NCI-H128 (cell line): ENCODE data around the gene GPATCH8.
"Not testable (repeated sequence)": the region's sequence is repeated elsewhere in the genome, so short reads cannot be mapped to it uniquely, and the experiment has no call there.

Experiments used
- DNase-seq: peaks from one replicate; lab custom pipeline; 2025; ENCODE audit not compliant: unreplicated experiment; lab: John Stamatoyannopoulos, UW

GPATCH8 gene

GRCh38 chr17:44378171-44378705, 125.0 kb downstream of the GPATCH8 start:
- DNase-seq = no peak

GRCh38 chr17:44376779-44377178, 126.4 kb downstream of the GPATCH8 start:
- no peak for DNase-seq

DNA sequence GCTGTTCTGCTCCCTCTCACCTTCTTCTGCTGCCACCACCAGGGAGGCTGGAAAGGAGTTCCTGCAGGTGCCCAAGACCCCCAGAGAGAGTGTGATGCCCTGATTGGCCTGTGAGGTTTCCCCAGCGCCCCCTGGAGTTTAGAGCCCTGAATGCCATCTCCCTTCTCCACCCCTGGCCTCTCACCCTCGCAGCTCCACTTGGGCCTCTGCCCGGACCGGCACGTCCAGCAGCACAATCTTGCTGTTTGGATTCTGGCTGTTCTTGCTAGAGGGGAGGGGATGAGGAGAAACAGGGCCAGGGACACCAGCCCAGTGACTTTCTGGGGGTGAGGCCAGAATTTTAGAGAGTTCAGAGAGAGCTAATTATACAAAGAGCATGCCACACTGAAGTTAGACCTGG, 127.1 kb downstream of the GPATCH8 start:
- no peak for DNase-seq

DNA sequence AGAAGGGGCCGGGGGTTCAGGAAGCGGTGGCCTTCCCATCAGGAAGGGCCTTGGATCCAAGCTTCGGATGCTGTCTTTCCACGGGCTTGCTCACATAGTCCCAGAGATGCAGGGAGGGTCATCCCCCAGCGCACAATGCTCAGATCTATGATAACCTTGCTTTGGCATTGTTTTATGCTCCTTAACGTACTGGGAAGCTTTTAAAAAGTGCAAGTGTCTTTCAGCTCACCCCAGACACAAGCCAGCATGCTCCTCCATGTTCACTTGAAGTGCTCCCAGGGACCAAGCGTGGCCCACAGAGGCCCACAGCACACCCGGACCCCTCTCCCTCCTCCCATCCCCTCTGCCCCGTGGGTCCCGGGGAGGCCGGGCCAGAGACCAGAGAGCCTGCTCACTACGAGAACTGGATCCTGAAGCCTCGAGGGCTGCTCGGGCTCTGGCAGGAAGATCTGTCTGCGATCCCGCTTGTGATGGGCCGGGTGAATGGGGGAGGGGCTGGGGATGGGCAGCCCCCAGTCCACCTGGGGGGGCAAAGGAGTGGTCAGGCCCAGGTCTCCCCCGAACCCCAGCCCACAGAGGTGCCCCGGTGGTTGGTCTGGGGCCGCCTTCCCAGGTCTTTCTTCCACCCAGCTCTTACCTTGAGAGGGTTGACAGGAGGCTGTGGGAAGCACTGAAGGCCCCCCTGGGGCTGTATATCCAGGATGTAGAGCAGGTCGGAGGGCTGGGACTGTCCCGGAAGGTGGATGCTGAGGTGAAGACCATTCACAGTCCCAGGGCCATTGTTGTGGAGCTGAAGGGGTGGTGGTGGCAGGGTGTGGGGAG, 127.8 kb downstream of the GPATCH8 start:
- DNase-seq = no peak

DNA sequence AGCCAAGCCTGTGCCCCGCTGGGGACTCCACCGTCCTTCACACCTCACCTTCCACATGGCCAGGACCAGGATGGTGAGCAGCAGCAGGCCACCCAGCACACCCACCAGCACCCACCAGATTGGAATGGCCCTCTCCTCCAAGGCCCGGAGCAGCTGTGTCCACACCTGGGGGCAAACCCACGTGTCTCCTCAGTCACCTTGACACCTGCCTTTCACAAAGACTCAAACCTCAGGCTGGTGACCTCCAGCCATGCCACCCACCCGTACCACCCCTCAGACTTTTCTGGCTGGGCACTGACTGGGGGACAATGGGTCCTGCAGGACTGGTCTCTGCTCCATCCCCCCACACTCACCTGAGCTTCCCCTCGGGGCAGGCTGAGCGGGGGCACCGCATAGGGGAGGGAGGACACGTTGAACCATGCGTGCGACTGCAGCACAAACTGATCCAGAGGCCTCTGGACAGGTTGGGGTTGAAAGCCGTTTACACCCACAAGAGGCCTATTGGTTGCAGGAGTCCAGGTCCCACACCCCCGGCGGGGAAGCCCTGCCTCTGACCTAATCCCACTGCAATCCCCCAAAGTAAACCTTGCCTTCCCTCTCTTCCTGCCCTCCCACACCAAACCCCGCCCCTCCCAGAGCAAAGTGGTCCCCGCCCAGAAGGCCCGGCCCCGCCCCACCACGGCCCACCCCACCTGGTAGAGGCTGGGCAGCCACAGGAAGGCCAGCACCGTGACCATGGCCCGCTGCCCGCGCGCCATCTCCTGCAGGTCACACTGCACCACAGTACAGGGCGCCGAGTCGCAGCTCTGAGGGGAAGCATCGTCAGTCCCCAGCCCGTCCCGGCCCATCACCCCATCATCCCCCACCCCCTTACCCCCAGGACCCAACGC, 128.7 kb downstream of the GPATCH8 start:
- no peak for DNase-seq

- no peak for DNase-seq
These were observed 131.2 kb downstream of the GPATCH8 start for GRCh38 chr17:44372036-44372435.

DNA sequence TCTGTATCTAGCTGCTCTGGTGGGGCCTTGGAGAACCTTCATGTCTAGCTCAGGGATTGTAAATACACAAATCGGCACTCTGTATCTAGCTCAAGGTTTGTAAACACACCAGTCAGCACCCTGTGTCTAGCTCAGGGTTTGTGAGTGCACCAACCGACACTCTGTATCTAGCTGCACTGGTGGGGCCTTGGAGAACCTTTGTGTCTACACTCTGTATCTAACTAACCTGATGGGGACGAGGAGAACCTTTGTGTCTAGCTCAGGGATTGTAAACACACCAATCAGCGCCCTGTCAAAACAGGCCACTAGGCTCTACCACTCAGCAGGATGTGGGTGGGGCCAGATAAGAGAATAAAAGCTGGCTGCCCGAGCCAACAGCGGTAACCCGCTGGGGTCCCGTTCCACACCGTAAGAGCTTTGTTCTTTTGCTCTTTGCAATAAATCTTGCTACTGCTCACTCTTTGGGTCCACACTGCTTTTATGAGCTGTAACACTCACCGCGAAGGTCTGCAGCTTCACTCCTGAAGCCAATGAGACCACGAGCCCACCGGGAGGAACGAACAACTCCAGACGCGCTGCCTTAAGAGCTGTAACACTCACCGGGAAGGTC, 133.7 kb downstream of the GPATCH8 start:
- not testable (repeated sequence) for DNase-seq

DNA sequence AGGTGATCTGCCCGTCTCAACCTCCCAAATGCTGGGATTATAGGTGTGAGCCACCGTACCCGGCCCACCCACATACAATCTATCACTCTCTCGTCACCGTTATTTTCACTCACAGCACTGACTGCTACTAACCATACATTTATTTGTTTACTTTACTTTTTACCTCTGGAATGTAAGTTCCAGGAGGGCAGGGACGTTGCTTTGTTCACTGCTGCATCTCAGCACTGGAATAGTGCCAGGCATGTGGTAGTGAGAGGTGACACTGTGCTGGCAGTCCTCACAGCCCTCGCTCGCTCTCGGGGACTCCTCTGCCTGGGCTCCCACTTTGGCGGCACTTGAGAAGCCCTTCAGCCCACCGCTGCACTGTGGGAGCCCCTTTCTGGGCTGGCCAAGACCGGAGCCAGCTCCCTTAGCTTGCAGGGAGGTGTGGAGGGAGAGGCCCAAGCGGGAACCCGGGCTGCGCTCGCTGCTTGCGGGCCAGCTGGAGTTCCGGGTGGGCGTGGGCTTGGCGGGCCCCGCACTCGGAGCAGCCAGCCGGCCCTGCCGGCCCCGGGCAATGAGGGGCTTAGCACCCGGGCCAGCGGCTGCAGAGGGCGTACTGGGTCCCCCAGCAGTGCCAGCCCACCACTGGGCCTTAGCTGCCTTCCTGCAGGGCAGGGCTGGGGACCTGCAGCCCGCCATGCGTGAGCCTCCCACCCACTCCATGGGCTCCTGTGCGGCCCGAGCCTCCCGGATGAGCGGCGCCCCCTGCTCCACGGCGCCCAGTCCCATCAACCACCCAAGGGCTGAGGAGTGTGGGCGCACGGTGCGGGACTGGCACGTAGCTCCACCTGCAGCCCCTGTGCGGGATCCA, 134.6 kb downstream of the GPATCH8 start:
- not testable (repeated sequence) for DNase-seq

- no peak for DNase-seq
These were observed 135.8 kb downstream of the GPATCH8 start for GRCh38 chr17:44367231-44367979.

DNA sequence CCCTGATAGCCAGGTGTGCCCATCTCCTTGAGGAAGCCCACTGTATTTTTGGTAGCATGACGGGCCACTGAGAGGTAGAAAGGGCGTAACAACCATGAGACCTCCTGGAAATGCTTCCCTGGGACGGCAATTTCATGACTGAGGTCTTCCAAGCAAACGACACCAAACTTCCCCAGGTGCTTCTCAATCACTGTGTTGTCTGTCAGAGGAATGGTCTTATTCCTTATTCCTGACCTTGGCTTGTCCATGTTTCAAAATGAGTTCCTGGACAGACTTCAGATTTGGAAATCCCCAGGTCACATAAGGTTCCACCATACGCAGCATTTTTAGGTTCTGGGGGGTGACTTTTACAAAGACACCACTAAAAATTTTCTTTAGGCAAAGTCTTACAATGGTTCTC, 138.2 kb downstream of the GPATCH8 start:
- not testable (repeated sequence) for DNase-seq

DNA sequence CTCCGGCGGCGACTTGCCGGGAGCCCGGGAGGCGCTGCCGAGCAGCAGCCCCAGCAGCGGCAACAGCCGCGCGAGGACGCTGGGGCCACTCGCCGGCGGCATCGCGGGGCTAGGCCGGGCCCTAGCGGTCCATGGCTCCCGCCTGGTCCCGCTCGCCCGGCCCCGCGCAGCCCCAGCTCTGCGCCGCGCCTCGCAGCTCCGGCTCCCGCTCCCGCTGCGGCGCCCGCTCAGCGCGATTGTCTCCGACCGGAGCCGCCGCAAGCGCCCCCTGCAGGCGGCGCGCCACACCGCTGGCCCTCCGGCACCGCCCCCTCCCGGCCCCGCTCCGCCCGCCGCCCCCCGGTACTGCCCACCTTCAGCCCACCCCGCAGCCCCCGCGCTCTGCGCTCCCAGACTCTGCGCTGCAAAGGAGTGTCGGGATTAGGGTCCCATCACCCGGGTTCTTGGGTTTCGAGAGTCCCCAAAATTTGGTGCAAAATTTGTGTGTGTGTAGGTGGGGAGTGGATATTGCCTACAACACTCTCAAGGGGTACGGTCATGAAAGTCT, 139.5 kb downstream of the GPATCH8 start, which contains the start of gene FAM171A2:
Gene FAM171A2, minus strand, starts transcription at position 241 of the 547 bp plus-strand sequence. Its CDS starts 139 bp downstream, at position 102.
- no peak for DNase-seq

GRCh38 chr17:44362949-44363612, 140.1 kb downstream of the GPATCH8 start:
- no peak for DNase-seq

- DNase-seq = no peak
These were observed 140.7 kb downstream of the GPATCH8 start for GRCh38 chr17:44362459-44362948.

DNA sequence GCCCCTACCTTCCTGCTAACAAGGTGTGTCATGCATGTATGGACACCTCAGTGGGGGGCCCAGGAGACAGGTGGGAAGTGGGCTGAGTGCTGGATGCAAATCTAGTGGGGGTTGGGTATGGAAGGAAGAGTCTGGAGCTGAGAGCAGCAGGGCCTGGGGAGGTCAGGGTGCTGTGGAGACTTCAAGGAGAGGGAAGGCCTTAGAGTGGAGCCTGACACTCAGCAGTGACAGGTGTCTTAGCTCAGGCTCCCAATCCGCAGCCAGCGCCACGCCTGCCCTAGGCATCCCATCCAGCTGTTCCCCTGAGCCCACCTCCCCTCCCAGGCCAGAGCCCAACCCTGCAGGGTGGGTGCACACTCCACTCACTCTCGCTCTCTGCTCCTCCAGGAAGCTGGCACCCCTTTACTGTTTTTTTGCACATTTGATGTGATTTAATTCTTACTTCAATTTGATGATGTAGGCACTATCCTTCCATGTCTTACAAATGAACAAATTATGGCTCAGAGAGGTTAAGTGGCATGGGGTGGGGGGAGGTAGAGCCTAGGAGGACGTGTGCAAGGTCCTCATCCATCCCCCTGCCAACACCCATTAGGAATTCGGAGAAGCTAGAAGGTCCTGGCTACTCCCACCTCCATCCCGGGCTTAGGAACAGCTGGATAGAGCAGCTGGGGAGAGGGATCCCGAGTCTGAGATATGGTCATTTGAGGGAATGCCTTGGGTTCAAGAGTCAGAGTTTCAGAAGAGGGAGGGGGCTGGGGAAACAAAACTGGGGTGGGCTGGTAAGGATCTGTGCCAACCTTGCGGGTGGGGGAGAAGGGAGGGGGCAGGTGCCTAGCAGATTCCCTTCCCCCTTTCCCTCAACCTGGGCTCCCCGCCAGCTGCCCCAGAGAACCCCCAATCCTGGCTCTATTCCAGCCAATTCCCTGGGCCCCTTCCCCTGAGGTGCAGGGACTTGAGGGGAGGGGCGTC, 141.6 kb downstream of the GPATCH8 start:
- DNase-seq = no peak

GRCh38 chr17:44360826-44361225, 142.4 kb downstream of the GPATCH8 start:
- DNase-seq = no peak

DNA sequence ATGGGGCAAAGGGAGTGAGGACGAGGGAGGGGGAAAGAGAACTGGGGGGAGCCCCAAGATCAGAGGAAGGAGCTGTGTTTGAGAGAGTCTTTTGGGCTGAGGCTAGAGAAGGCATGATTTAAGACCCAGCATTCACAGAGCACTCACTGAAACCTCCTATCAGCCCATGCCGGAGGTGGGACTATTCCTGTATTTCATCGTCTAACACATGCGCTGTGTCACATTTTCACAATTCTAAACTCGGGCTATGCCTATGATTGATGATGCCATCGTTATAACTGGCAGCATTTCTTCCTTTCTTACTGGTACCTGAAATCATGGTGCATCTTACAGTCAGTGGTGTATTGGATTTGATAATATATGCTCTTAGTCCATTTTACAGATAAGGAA, 143.1 kb downstream of the GPATCH8 start:
- no peak for DNase-seq

- DNase-seq = no peak
These were observed 143.6 kb downstream of the GPATCH8 start for GRCh38 chr17:44359458-44360143.
